CD4-positive, alpha-beta T cell (primary cell): ENCODE results near the gene DKK3. TPM values are rescaled to one million over a fixed set of nuclear protein-coding genes. Genes with fewer than 3 reads are reported as not detected.

Experiments used
- ATAC-seq: fragments of 200-7000 bp; cut with Tn5 transposase; one replicate; pipeline ENCODE4 v1.10.0; 2022; ENCODE audit warnings: mild to moderate bottlenecking; ENCODE audit not compliant: poor library complexity
- CTCF ChIA-PET: fragments of 350-600 bp; sonication (Branson Sonifier 250); formaldehyde crosslinking; loops from one replicate; lab custom pipeline; 2021; ENCODE audit warnings: antibody characterized with exemption, inconsistent platforms; lab: Charles Lee
- POLR2A ChIA-PET: fragments of 350-600 bp; sonication (Branson Sonifier 250); formaldehyde crosslinking; loops from one replicate; lab custom pipeline; 2021; ENCODE audit warnings: antibody characterized with exemption, inconsistent platforms; lab: Charles Lee
- DNase-seq, 14 experiments: peaks; one replicate each; pipeline ENCODE4 v3.0.0-alpha.2; 2013 to 2020; ENCODE audit warnings: mixed read lengths in 2 of 14
- H3K27ac ChIP-seq, 2 donors: one replicate each; pipeline versions ENCODE4 v1.5.1 to v1.7.0; 2013; ENCODE audit warnings: low read length in 2 of 2, low read depth in 1 of 2, mild to moderate bottlenecking in 1 of 2
- H3K27me3 ChIP-seq, 2 experiments: 1 replicate in 1 of 2; 2 replicates in 1 of 2; pipeline versions ENCODE4 v1.6.1 to v1.7.0; 2013; ENCODE audit warnings: low read length in 2 of 2, control low read depth in 1 of 2, mild to moderate bottlenecking in 1 of 2, moderate library complexity in 1 of 2; ENCODE audit not compliant: insufficient read depth in 2 of 2, control insufficient read depth in 1 of 2
- H3K36me3 ChIP-seq: one replicate; pipeline ENCODE4 v1.6.1; 2013; ENCODE audit warnings: low read length, control low read depth; ENCODE audit not compliant: insufficient read depth
- H3K4me1 ChIP-seq: one replicate; pipeline ENCODE4 v1.6.1; 2013; ENCODE audit warnings: low read length, control low read depth; ENCODE audit not compliant: insufficient read depth
- H3K4me3 ChIP-seq: one replicate; pipeline ENCODE4 v1.5.1; 2013; ENCODE audit warnings: mild to moderate bottlenecking, low read length, moderate library complexity
- H3K9me3 ChIP-seq, 2 experiments: 1 replicate in 1 of 2; 2 replicates in 1 of 2; pipeline versions ENCODE4 v1.6.1 to v1.7.0; 2013; ENCODE audit warnings: low read length in 2 of 2, mild to moderate bottlenecking in 2 of 2, control low read depth in 1 of 2, moderate library complexity in 1 of 2; ENCODE audit not compliant: control insufficient read depth in 1 of 2, insufficient read depth in 1 of 2
- H3K27ac Mint-ChIP-seq: one replicate; pipeline ENCODE4 v1.8.0; 2020; ENCODE audit warnings: mixed read lengths
- H3K27me3 Mint-ChIP-seq: one replicate; pipeline ENCODE4 v1.8.0; 2021; ENCODE audit warnings: mixed read lengths
- H3K36me3 Mint-ChIP-seq: one replicate; pipeline ENCODE4 v1.8.0; 2021; ENCODE audit warnings: low read depth, mixed read lengths
- H3K4me1 Mint-ChIP-seq: one replicate; pipeline ENCODE4 v1.8.0; 2021; ENCODE audit warnings: low read depth, mixed read lengths
- H3K4me3 Mint-ChIP-seq: one replicate; pipeline ENCODE4 v1.8.0; 2020; ENCODE audit warnings: mild to moderate bottlenecking, mixed read lengths
- H3K9me3 Mint-ChIP-seq: one replicate; pipeline ENCODE4 v1.8.0; 2020; ENCODE audit warnings: mixed read lengths
- intact Hi-C, 2 experiments: fragments of 100-400 bp; cut with DNase I in 1 of 2; cut with micrococcal nuclease in 1 of 2; formaldehyde crosslinking; loops; one replicate each; pipeline versions ENCODE4 v1.15.1 to v1.9.0; 2023 to 2025; cut with DNase I, micrococcal nuclease
- total RNA-seq, 174 experiments: library from RNA in 2 of 174; stranded (reverse) in 2 of 174; gene quantifications; one replicate each; pipeline ENCODE4 v1.2.3 and lab custom pipeline; 2021 to 2026
- TF ChIP-seq, protein P1 (sequence below): fragments of 200-600 bp; IDR thresholded peaks from one replicate; pipeline ENCODE4 v1.8.0; 2022; ENCODE audit warnings: antibody characterized with exemption, mild to moderate bottlenecking

Gene DKK3
- total RNA-seq, 2 experiments from 2014 or later = 0.61 to 0.71 TPM

DNA sequence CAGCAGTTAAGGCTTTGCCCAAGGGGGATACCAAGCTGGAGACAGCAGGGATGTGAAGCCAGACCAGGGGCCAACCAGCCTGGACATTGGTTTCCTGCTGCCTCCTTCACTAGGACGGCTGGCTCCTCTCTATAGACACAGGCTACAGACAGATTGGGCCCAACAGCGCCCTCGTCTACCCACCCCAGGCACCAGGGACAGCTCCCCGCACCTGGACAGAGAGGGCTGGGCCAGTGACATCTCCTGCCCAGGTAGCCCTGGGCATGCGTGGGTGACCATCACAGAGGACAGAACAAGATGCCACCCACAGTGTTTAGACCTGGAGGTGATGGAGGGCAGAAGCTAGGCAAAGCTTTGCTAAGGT, 1.2 kb downstream of the DKK3 start:
- intact Hi-C loops = no loop called here
- ATAC-seq (no peak), DNase-seq (no peak)
- TF ChIP-seq, protein P1, sequence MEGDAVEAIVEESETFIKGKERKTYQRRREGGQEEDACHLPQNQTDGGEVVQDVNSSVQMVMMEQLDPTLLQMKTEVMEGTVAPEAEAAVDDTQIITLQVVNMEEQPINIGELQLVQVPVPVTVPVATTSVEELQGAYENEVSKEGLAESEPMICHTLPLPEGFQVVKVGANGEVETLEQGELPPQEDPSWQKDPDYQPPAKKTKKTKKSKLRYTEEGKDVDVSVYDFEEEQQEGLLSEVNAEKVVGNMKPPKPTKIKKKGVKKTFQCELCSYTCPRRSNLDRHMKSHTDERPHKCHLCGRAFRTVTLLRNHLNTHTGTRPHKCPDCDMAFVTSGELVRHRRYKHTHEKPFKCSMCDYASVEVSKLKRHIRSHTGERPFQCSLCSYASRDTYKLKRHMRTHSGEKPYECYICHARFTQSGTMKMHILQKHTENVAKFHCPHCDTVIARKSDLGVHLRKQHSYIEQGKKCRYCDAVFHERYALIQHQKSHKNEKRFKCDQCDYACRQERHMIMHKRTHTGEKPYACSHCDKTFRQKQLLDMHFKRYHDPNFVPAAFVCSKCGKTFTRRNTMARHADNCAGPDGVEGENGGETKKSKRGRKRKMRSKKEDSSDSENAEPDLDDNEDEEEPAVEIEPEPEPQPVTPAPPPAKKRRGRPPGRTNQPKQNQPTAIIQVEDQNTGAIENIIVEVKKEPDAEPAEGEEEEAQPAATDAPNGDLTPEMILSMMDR = no peak
- Histone ChIP-seq H3K27me3 (peaks cover 43 to 68% of the 10 kb centered on the region in 2 experiments), H3K36me3 (no peaks in the 10 kb centered on the region), H3K4me1 (peaks cover 13% of the 10 kb centered on the region), H3K4me3 (no peak overlapping the region), H3K9me3 (no peaks in the 10 kb centered on the region), H3K27ac (no peak overlapping the region)
- ChIA-PET POLR2A (no interaction called here), CTCF (no interaction called here)
- H3K27ac Mint-ChIP-seq = no peak overlapping the region
- H3K36me3 Mint-ChIP-seq = no peaks in the 10 kb centered on the region
- peaks cover 12% of the 10 kb centered on the region for H3K4me1 Mint-ChIP-seq
- H3K9me3 Mint-ChIP-seq = no peaks in the 10 kb centered on the region
- peaks cover 90% of the 10 kb centered on the region for H3K27me3 Mint-ChIP-seq
- peak overlapping the region; percentile 59 for H3K4me3 Mint-ChIP-seq

DNA sequence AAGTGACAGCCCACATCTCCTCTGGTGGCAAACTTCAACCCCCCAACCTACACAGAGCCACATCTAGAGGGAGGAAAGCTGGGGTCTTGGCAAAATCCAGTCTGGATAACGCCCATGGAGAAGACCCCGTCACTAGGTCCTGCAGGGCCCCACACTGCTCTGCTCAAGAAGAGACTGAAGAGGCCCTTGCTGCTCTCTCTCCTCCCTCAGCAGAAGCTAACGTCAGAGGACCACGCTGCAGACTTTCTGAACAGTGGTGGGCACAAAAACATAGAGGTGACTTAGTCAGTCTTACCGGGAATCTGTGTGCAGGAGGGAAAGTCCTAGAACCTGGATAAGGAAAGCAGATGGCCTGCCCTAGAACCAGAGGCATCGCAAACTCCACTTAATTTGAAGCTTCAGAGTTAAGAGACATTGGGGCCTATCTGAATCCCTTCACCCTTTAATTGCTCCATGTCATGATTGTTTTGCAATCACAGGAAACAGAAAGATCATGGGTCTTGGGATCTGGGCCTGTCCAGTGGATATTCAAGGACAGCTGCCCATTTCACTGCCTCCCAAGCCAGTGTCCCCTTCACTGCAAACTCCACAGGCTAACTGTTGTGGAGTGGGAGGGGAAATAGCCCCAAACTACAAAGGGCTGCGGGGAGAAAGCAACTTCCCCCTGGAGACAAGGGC, 1.7 kb downstream of the DKK3 start:
- TF ChIP-seq, protein P1 = no peak
- Histone ChIP-seq H3K9me3 (no peaks in the 10 kb centered on the region), H3K4me1 (peaks cover 13% of the 10 kb centered on the region), H3K27me3 (peaks cover 43 to 68% of the 10 kb centered on the region in 2 experiments), H3K4me3 (no peak overlapping the region), H3K27ac (no peak overlapping the region), H3K36me3 (no peaks in the 10 kb centered on the region)
- POLR2A ChIA-PET = no interaction called here
- DNase-seq (no peak), ATAC-seq (no peak)
- H3K36me3 Mint-ChIP-seq = no peaks in the 10 kb centered on the region
- H3K4me3 Mint-ChIP-seq = peak overlapping the region; percentile 7
- no peak overlapping the region for H3K27ac Mint-ChIP-seq
- CTCF ChIA-PET = no interaction called here
- no peaks in the 10 kb centered on the region for H3K9me3 Mint-ChIP-seq
- peaks cover 12% of the 10 kb centered on the region for H3K4me1 Mint-ChIP-seq
- intact Hi-C loops = no loop called here
- peaks cover 91% of the 10 kb centered on the region for H3K27me3 Mint-ChIP-seq

DNA sequence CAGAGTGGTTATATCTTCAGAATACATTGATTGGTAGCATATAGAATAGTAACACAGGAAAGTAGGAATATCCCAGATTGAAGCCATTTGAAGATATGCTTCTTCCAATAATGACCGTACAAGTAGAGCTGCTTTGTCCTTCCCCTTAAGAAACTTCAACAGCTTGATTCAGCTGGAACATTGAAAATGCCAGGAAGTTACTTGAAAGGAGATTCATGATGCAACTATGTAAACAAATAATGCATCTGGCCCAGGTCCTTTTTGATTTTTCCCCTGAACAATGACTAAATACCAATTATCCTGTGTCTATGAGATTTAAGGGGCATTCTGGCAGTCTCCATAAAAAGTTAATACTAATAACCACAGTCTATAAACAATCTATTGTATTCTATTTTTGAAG, 3.0 kb downstream of the DKK3 start:
- Histone ChIP-seq H3K4me1 (peaks cover 13% of the 10 kb centered on the region), H3K36me3 (no peaks in the 10 kb centered on the region), H3K9me3 (no peaks in the 10 kb centered on the region), H3K27me3 (peaks cover 40 to 56% of the 10 kb centered on the region in 2 experiments), H3K4me3 (no peak overlapping the region), H3K27ac (no peak overlapping the region)
- H3K36me3 Mint-ChIP-seq = no peaks in the 10 kb centered on the region
- peaks cover 84% of the 10 kb centered on the region for H3K27me3 Mint-ChIP-seq
- H3K9me3 Mint-ChIP-seq = no peaks in the 10 kb centered on the region
- TF ChIP-seq, protein P1 = no peak
- no peak for ATAC-seq
- H3K4me1 Mint-ChIP-seq = peaks cover 12% of the 10 kb centered on the region
- POLR2A ChIA-PET = no interaction called here
- no peak for DNase-seq
- H3K4me3 Mint-ChIP-seq = no peak overlapping the region
- intact Hi-C loops = no loop called here
- no peak overlapping the region for H3K27ac Mint-ChIP-seq
- CTCF ChIA-PET = no interaction called here
